Activated T-helper 17 cell treated with anti-CD3 and anti-CD28 coated beads, Interleukin-2, amount 50 U/mL, for 72 hours (primary cell): ENCODE results near the gene SLC19A2. TPM values are rescaled to one million over a fixed set of nuclear protein-coding genes. Genes with fewer than 3 reads are reported as not detected.
A peak's percentile ranks its signal among the peaks of the same experiment; 100 is the strongest.

Experiments used
- ATAC-seq: fragments of 150-1000 bp; cut with Tn5 transposase; replicated peaks from 2 replicates; pipeline ENCODE4 v1.10.0; 2021; ENCODE audit warnings: mild to moderate bottlenecking, moderate library complexity
- H3K27ac Mint-ChIP-seq: one replicate; pipeline ENCODE4 v1.8.0; 2022; ENCODE audit warnings: mixed read lengths
- H3K27me3 Mint-ChIP-seq: one replicate; pipeline ENCODE4 v1.8.0; 2022; ENCODE audit warnings: mixed read lengths
- H3K36me3 Mint-ChIP-seq: one replicate; pipeline ENCODE4 v1.8.0; 2022; ENCODE audit warnings: low read depth, mild to moderate bottlenecking, mixed read lengths
- H3K4me1 Mint-ChIP-seq: one replicate; pipeline ENCODE4 v1.8.0; 2022; ENCODE audit warnings: mixed read lengths
- H3K4me3 Mint-ChIP-seq: one replicate; pipeline ENCODE4 v1.8.0; 2022; ENCODE audit warnings: mild to moderate bottlenecking, mixed read lengths
- H3K9me3 Mint-ChIP-seq: one replicate; pipeline ENCODE4 v1.8.0; 2022; ENCODE audit warnings: mixed read lengths
- total RNA-seq, 2 donors: library from RNA; stranded (reverse); gene quantifications; one replicate each; pipeline ENCODE4 v1.2.3, GENCODE V29; 2022

The SLC19A2 gene
- total RNA-seq, 2 donors from 2014 or later = 9.1 to 13.9 TPM

DNA sequence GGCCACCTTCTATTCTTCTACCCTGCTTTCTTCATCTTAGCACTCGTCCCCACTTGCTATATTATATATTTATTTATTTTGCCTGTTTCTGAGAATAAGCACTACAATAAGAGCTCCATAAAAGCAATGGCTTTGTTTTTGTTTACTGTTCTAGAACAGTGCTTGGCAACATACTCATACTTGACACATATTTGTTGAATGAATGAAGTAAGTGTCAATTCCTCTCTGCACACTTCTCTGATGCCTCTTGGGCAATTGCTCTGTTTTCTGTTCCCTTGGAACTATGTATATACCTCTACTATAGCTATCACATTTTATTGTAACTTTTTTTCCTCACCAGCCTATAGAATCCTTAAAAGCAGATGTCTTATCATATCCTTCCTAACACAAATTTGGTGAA lies 7.5 kb upstream of the SLC19A2 start:
- peaks cover 15% of the 10 kb centered on the region for H3K4me1 Mint-ChIP-seq
- no peaks in the 10 kb centered on the region for H3K36me3 Mint-ChIP-seq
- peaks cover 6% of the 10 kb centered on the region for H3K27me3 Mint-ChIP-seq
- no peak overlapping the region for H3K27ac Mint-ChIP-seq
- ATAC-seq = no peak
- no peak overlapping the region for H3K4me3 Mint-ChIP-seq
- peaks cover 3% of the 10 kb centered on the region for H3K9me3 Mint-ChIP-seq

DNA sequence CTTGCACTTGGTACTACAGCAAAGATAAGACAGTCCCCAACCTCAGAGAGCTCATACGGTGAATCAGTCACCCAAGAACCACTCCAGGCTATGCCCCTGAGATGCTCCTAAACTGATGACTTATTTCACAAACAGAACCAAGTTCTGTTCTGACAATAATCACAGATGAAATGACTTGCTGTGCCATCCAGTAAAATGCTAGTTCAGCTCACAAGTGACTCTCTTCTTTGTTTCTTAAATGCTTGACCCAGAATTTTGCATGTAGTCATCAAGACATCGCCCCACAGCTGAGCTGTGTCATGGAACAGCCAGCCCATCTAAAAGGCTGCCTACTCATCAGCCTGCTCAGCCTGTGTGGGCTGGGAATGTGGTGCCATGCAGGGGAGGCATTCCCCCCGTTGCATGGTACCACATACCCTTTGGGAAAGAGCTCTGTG lies 6.1 kb upstream of the SLC19A2 start:
- Mint-ChIP-seq H3K27me3 (no peaks in the 10 kb centered on the region), H3K36me3 (no peaks in the 10 kb centered on the region), H3K4me1 (peaks cover 20% of the 10 kb centered on the region), H3K4me3 (peak overlapping the region; percentile 48), H3K27ac (peak overlapping the region; percentile 86), H3K9me3 (no peaks in the 10 kb centered on the region)
- ATAC-seq = peak; percentile 91

DNA sequence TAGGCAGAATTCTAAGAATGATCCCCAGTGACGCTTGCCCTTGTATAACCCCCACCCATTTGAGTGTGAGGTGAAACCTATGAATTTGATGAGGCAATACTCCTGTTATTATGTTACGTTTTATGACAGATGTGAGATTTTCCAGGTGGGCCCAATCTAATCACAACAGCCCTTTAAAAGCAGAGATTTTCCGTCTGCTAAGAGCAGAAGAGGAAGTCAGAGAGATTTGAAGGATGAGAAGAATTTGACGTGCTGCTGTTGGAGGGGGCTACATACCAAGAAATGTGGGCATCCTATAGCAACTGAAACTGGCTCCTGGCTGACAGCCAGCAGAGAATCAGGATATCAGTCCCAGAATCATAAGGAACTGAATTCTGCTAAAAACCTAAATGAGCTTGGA lies 2.4 kb upstream of the SLC19A2 start:
- Mint-ChIP-seq H3K4me1 (peaks cover 42% of the 10 kb centered on the region), H3K4me3 (peak overlapping the region; percentile 97), H3K36me3 (peaks cover 7% of the 10 kb centered on the region), H3K27ac (peak overlapping the region; percentile 29), H3K9me3 (no peaks in the 10 kb centered on the region), H3K27me3 (no peaks in the 10 kb centered on the region)
- no peak for ATAC-seq

DNA sequence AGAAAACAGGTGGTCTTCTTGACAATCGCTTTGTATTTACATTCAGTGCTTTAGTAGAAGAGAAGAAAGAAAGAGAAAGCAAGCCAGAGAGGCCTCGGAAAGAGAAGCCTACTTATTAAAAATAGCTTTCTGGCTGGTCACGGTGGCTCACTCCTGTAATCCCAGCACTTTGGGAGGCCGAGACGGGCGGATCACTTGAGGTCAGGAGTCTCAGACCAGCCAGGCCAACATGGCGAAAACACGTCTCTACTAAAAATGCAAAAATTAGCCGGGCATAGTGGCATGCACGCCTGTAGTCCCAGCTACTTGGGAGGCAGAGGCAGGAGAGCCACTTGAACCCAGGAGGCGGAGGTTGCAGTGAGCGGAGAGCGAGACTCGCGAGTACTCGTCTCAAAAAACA lies 1.8 kb upstream of the SLC19A2 start:
- peak overlapping the region; percentile 97 for H3K4me3 Mint-ChIP-seq
- peak overlapping the region; percentile 29 for H3K27ac Mint-ChIP-seq
- H3K36me3 Mint-ChIP-seq = peaks cover 7% of the 10 kb centered on the region
- H3K9me3 Mint-ChIP-seq = no peaks in the 10 kb centered on the region
- no peak for ATAC-seq
- H3K27me3 Mint-ChIP-seq = no peaks in the 10 kb centered on the region
- peaks cover 37% of the 10 kb centered on the region for H3K4me1 Mint-ChIP-seq

DNA sequence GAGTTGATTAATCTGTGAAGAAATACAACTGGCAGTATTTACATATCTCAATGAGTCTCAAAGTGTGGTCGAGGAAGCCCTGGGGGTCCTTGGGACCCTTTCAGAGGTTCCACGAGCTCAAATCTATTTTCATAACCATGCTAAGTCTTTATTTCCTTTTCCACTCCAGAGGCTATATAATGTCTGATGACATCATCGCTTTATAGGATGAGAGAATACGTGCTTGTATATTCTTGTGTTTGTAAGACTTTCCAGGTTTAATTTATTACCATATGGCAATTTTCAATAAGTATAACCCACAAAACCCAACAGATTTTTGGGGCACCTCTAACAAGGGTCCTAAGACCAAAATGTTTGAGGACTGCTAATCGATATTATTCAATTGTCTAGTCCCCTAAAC lies 1.4 kb upstream of the SLC19A2 start:
- no peaks in the 10 kb centered on the region for H3K27me3 Mint-ChIP-seq
- H3K36me3 Mint-ChIP-seq = peaks cover 7% of the 10 kb centered on the region
- ATAC-seq = no peak
- peaks cover 34% of the 10 kb centered on the region for H3K4me1 Mint-ChIP-seq
- H3K27ac Mint-ChIP-seq = peak overlapping the region; percentile 93
- H3K9me3 Mint-ChIP-seq = no peaks in the 10 kb centered on the region
- H3K4me3 Mint-ChIP-seq = peak overlapping the region; percentile 97

DNA sequence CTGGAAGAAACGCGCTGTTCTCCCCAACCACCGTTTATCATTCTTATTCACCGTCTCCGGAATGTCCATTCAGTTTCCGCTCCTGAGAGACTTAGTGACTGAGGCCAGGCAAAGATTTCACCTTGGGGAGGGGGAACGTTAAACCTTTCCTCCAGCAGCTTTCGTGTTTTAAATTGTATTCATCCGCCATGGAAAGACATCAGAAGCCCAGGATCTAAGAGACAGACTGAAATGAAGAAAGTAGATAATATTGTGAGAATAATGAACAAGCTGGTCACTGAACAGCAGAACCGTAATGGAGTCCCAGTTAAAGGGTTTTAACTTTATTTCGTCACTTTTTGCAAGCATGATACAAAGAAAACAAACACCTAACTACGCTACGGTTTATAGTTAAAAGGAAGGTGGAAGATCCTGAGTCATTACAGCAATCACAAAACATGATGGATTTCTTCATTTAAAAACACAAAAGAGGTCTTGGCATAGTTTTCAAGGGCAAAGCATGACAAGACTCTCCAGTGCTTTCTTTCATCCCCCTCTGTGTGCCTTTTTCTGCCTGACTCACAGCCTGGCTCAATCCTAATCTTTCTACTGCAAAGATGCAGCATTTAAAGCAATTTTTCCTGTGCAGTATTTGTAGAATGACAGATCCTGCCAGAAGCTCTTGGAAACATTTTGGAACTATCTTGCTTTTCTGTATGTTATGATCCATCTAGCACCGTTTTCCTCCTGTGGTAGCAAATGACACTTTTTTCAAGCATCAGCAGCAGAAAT lies 722 bp upstream of the SLC19A2 start:
- Mint-ChIP-seq H3K4me3 (peak overlapping the region; percentile 97), H3K9me3 (no peaks in the 10 kb centered on the region), H3K36me3 (peaks cover 7% of the 10 kb centered on the region), H3K27me3 (no peaks in the 10 kb centered on the region), H3K4me1 (peaks cover 27% of the 10 kb centered on the region), H3K27ac (peak overlapping the region; percentile 93)
- no peak for ATAC-seq

DNA sequence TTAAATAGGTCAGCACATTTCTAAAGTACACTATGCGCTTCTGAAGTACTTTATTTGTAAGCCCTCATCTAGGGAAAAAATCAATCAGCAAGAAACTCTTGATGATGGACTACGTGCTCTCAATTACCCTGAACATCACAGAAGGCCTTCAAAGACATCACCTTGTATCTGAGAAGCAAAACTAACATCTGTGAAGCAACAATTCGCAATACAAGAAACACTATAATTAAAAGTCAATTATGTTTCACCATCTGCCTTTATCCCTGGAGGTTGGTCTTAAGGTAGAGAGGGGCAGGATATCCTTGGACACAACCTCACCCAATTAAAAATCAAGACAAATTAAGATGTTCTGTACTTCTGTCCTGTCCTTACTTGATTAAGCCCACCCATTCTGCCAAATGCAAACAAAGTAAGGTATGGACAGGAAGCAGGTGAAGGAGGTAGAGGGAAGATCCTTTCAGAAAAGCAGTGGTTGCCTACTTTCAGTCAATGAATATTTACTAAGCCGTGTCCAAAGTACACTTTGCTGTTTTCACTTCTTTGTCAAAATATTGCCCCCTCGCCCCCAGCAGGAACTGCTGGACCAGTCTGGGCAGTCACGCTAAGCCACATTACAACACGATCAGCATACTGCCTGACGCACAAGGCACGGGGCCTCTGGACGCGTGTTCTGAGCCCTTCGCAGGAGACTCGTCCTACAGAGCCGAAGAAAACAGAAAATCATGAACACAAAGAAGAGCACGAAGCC lies 887 bp downstream of the SLC19A2 start:
- no peaks in the 10 kb centered on the region for H3K9me3 Mint-ChIP-seq
- peaks cover 7% of the 10 kb centered on the region for H3K36me3 Mint-ChIP-seq

DNA sequence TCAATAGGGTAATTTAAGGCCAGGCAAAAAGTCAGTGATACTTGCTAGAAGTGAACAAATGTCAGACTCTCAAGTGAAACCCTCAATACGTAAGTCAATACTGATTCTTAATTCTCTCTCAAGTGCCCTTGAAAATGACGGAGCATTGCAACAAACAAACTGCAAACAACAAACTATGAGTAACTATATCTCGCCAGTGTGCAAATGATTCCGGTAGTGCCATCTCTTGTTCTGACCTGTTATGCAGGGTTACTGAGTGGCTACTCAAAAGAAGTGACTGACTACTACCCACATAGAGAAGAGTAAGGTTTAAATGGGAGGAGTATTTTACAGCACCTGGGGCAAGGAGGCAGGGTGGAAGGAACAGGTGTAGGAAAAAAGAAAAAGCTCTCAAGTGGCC lies 1.6 kb downstream of the SLC19A2 start:
- Mint-ChIP-seq H3K27ac (no peak overlapping the region), H3K36me3 (peaks cover 7% of the 10 kb centered on the region), H3K27me3 (no peaks in the 10 kb centered on the region), H3K9me3 (no peaks in the 10 kb centered on the region), H3K4me3 (peak overlapping the region; percentile 97), H3K4me1 (peaks cover 27% of the 10 kb centered on the region)
- no peak for ATAC-seq

More for the DNA sequence above, 887 bp downstream of the SLC19A2 start:
- Mint-ChIP-seq H3K4me3 (peak overlapping the region; percentile 97), H3K27ac (peak overlapping the region; percentile 93), H3K27me3 (no peaks in the 10 kb centered on the region), H3K4me1 (peaks cover 27% of the 10 kb centered on the region)
- peak; percentile 26 for ATAC-seq

DNA sequence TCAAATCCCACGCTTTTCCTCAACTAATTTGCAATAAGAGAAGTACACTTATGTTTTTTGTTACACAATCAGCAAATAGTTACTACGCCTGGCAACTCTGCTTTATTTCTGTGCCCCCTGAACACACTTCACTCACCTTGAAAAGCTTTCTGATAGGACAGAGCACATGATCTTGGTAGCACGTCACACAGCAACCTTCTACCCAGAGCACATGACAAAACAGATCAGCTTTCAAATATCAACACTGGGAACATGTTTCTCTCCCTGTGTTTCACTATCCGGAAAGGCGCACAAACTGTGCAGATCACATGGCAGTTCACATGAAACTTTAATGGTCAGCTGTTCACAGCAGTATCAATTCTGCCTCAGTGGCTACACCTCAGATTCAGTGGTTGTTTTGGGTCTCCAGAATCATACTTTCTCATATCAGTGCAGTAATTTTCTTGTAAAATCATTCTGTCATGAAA lies 2.2 kb downstream of the SLC19A2 start:
- Mint-ChIP-seq H3K9me3 (no peaks in the 10 kb centered on the region), H3K27me3 (no peaks in the 10 kb centered on the region), H3K4me3 (peak overlapping the region; percentile 97), H3K4me1 (peaks cover 27% of the 10 kb centered on the region), H3K36me3 (peaks cover 7% of the 10 kb centered on the region), H3K27ac (no peak overlapping the region)
- no peak for ATAC-seq

DNA sequence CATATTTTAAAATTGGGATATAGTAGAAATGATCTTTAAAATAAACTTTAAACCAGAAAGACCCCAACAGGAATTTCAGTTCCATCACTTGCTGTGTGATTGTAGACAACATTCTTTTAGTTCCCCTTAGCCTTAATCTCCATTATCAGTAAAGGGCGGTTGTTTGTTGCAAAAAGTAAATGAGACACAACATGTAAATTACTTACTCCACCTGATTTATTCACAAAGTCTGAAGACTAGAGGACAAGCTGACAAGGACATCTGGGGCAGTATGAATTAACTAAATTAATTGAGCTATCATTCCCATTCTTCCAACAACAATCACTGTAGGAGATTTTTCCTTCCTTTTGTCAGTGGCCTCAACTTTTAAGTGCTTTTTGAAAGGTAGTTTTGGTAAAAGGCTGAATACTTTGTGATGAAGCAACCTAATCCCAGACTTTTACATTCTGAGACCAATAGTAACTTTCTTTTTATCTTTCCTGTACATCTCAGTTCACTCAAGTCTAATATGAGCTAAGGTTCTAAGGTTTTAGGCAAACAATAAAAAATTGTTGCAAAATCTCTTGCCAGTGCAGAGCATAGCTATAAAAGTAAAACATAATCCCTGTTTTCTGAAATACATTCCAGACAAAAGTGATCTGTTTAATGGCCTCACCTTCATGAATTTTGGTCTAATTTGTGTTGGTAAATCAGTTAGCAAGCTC lies 6.2 kb downstream of the SLC19A2 start:
- Mint-ChIP-seq H3K4me3 (no peak overlapping the region), H3K27ac (no peak overlapping the region), H3K4me1 (peaks cover 7% of the 10 kb centered on the region), H3K9me3 (no peaks in the 10 kb centered on the region), H3K27me3 (no peaks in the 10 kb centered on the region), H3K36me3 (peaks cover 24% of the 10 kb centered on the region)
- ATAC-seq = no peak

DNA sequence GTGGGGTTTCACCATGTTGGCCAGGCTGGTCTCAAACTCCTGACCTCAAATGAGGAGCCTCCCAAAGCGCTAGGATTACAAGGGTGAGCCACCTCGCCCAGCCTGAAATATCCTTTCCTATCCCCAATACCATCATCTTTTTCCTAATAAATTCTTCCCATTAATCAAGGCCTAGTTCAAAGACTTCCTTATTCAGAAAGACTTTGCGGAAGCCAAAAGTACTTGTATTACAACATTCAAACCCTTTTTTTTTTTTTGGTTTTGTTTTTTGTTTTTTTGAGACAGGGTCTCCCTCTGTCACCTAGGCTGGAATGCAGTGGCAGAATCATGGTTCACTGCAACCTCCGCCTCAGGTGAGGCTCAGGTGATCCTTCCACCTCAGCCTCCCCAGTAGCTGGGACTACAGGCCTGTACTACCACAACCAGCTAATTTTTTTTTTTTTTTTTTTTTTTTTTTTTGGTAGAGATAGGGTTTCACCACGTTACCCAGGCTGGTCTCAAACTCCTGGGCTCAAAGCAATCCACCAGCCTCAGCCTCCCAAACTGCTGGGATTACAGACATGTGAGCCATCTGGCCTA lies 7.6 kb downstream of the SLC19A2 start:
- peaks cover 24% of the 10 kb centered on the region for H3K36me3 Mint-ChIP-seq

DNA sequence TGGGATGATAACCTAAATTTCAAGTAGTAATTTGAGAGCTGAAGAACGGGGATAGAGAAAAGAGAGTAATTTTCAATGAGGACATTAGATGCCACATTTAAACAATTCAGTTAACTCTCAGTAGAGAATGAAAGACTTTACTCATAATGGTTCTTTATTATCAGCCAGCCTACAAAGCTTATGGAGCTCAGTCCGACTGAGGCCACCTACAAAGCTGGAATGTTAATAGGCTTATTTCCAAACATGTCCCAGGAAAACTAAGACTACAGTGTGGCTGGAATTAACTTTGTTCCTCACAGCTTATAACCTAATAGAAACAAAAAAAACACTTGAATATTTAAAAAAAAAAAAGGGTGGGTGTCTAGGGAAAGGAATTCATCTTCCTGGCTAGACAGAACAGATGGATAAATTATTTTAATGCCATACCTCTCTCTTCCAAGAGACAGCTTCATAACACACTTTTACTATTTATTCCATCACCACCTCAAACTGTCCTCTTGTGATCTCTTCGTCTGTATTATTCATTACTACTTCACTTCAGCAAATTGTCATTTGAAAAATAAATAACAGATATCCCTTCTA lies 9.8 kb downstream of the SLC19A2 start:
- no peak for ATAC-seq
- Mint-ChIP-seq H3K36me3 (peaks cover 24% of the 10 kb centered on the region), H3K27me3 (no peaks in the 10 kb centered on the region), H3K4me1 (no peaks in the 10 kb centered on the region), H3K4me3 (no peak overlapping the region), H3K9me3 (no peaks in the 10 kb centered on the region), H3K27ac (no peak overlapping the region)

More for the DNA sequence above, 7.6 kb downstream of the SLC19A2 start:
- Mint-ChIP-seq H3K4me3 (no peak overlapping the region), H3K27me3 (no peaks in the 10 kb centered on the region), H3K27ac (no peak overlapping the region), H3K4me1 (no peaks in the 10 kb centered on the region), H3K9me3 (no peaks in the 10 kb centered on the region)
- no peak for ATAC-seq

DNA sequence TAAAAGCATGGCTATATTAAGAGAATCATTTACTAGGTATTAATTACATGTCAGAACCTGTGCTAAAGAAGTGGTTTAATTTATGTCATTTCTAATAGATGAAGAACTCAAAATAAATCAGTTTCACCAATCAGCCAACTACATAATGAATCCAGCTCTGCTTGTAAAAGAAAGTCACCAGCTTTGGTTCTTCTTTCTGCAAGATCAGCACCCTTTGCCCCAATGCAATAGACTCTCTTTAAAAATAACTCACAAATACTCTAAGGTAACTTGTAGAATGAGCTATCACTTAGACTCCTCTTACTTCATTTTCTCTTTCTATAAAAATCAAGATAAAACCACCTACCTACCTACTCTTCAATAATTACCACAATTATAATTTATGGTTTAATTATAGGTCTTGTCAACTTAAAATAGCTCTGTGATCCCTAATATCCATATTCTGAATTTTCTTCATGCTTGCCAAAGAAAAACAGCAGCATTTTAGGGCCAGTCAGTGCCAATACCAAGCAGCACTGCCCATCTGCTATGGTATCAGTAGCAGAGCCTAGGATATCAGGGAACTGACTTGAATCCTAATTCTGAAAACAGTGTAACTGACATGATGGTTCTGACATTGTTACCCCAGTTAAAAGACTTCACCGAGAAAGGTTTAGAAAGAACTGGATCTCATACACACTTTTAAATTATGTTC lies 11.3 kb downstream of the SLC19A2 start:
- H3K9me3 Mint-ChIP-seq = no peaks in the 10 kb centered on the region
- H3K27me3 Mint-ChIP-seq = no peaks in the 10 kb centered on the region
- peaks cover 24% of the 10 kb centered on the region for H3K36me3 Mint-ChIP-seq
- no peak overlapping the region for H3K4me3 Mint-ChIP-seq
- no peak overlapping the region for H3K27ac Mint-ChIP-seq
- no peak for ATAC-seq
- no peaks in the 10 kb centered on the region for H3K4me1 Mint-ChIP-seq
